ENCODE measurements around the gene POU4F2. TPM values are rescaled to one million over a fixed set of nuclear protein-coding genes. Genes with fewer than 3 reads are reported as not detected.

POU4F2 gene
- total RNA-seq, 1 donor from 2014 or later, result not detected

GRCh38 chr4:146634825-146635224 lies 3.9 kb upstream of the POU4F2 start:
- no peak overlapping the region for H3K27ac Mint-ChIP-seq
- H3K9me3 Mint-ChIP-seq, result no peaks in the 10 kb centered on the region
- H3K27me3 Mint-ChIP-seq (ENCODE audit: low read depth), result peaks cover 98% of the 10 kb centered on the region
- TF ChIP-seq CTCF (IDR thresholded peaks at IDR 0.05; ENCODE audit: unreplicated experiment), result no peak
- no peaks in the 10 kb centered on the region for H3K36me3 Mint-ChIP-seq
- no peak for DNase-seq (ENCODE audit: low spot score in 2 of 2, unreplicated experiment in 2 of 2)
- H3K4me3 Mint-ChIP-seq, result no peak overlapping the region
- peaks cover 18% of the 10 kb centered on the region for H3K4me1 Mint-ChIP-seq

DNA sequence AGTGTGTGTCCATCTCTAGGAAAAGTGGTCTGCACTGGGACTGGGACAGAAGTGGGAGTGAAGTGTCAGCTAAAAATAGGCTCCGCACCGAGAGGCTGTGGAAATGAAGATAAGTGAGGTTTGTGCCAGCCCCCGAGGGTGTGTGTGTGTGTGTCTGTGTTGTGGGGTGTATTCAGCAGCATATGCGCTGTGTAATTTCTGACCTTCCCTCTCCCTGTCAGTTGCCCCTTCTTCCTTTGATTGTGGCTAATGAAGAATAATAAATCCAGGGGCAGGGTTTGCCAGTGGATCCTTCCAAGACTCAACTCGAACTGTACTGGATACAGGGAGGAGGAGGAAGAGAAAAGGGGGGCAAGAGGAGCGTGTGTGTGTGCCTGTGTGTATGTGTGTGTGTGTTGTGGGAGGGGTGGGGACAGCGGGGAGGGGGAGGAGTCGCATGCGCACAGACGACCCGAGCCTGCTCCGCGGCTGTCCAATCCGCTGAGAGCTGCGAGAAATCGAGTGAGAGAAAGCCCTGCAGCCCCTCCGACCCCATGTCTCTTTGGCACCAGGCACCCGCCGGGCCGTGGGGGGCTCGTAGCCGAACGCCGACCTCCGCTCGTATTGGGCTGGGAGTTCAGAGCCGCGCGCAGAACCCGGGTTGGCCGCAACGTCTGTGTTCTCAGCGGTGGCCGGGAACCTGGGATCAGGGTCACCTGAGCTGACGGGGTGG lies 916 bp upstream of the POU4F2 start:
- peak overlapping the region; percentile 55 for H3K4me3 Mint-ChIP-seq
- H3K27ac Mint-ChIP-seq, result no peak overlapping the region
- DNase-seq (ENCODE audit: low spot score in 2 of 2, unreplicated experiment in 2 of 2), result no peak
- TF ChIP-seq CTCF (IDR thresholded peaks at IDR 0.05; ENCODE audit: unreplicated experiment), result no peak
- H3K4me1 Mint-ChIP-seq, result peaks cover 23% of the 10 kb centered on the region
- no peaks in the 10 kb centered on the region for H3K36me3 Mint-ChIP-seq
- peaks cover 99% of the 10 kb centered on the region for H3K27me3 Mint-ChIP-seq (ENCODE audit: low read depth)
- no peaks in the 10 kb centered on the region for H3K9me3 Mint-ChIP-seq

DNA sequence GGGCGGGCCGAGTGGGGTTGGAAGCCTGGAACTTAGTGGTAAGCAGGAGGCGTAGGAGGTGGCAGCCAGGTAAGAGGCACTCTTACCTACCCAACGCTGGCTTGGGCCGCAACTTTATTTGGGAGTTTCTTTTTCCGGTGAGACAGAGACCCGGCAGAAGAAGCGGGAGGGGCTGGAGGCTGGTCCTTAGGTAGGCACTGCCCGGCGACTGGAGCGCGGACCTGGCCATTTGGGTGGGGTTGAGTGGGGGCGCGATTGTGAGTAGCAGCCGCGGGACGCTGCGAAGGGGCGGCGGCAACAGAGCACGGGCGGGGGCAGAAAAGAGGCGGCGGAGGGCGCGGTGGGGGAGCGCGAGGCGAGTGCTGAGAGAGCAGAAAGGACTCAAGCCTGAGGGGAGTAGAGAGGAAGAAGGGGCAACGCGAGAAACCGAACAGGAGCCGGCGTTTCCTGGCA lies 334 bp upstream of the POU4F2 start:
- Mint-ChIP-seq H3K9me3 (no peaks in the 10 kb centered on the region), H3K36me3 (no peaks in the 10 kb centered on the region), H3K4me1 (peaks cover 23% of the 10 kb centered on the region), H3K4me3 (peak overlapping the region; percentile 55), H3K27me3 (ENCODE audit: low read depth) (peaks cover 99% of the 10 kb centered on the region), H3K27ac (no peak overlapping the region)
- no peak for DNase-seq (ENCODE audit: low spot score in 2 of 2, unreplicated experiment in 2 of 2)
- TF ChIP-seq CTCF (IDR thresholded peaks at IDR 0.05; ENCODE audit: unreplicated experiment), result no peak

- H3K4me1 Mint-ChIP-seq, result peaks cover 23% of the 10 kb centered on the region
- H3K27ac Mint-ChIP-seq, result no peak overlapping the region
- no peak for TF ChIP-seq CTCF (IDR thresholded peaks at IDR 0.05; ENCODE audit: unreplicated experiment)
- H3K27me3 Mint-ChIP-seq (ENCODE audit: low read depth), result peaks cover 99% of the 10 kb centered on the region
- H3K9me3 Mint-ChIP-seq, result peaks cover 4% of the 10 kb centered on the region
- H3K36me3 Mint-ChIP-seq, result no peaks in the 10 kb centered on the region
- DNase-seq (ENCODE audit: low spot score in 2 of 2, unreplicated experiment in 2 of 2), result no peak
- peak overlapping the region; percentile 24 for H3K4me3 Mint-ChIP-seq
Observed at GRCh38 chr4:146639506-146639932, 826 bp downstream of the POU4F2 start.

DNA sequence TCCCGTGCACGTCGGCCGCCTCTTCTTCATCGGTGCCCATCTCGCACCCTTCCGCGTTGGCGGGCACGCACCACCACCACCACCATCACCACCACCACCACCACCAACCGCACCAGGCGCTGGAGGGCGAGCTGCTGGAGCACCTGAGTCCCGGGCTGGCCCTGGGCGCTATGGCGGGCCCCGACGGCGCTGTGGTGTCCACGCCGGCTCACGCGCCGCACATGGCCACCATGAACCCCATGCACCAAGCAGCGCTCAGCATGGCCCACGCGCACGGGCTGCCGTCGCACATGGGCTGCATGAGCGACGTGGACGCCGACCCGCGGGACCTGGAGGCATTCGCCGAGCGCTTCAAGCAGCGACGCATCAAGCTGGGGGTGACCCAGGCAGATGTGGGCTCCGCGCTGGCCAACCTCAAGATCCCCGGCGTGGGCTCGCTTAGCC lies 1.4 kb downstream of the POU4F2 start:
- Mint-ChIP-seq H3K4me1 (peaks cover 23% of the 10 kb centered on the region), H3K9me3 (peaks cover 4% of the 10 kb centered on the region)

More for the DNA sequence above, 1.4 kb downstream of the POU4F2 start:
- no peak overlapping the region for H3K4me3 Mint-ChIP-seq
- H3K27ac Mint-ChIP-seq, result no peak overlapping the region
- H3K27me3 Mint-ChIP-seq (ENCODE audit: low read depth), result peaks cover 99% of the 10 kb centered on the region
- no peak for TF ChIP-seq CTCF (IDR thresholded peaks at IDR 0.05; ENCODE audit: unreplicated experiment)
- H3K36me3 Mint-ChIP-seq, result no peaks in the 10 kb centered on the region
- DNase-seq (ENCODE audit: low spot score in 2 of 2, unreplicated experiment in 2 of 2), result no peak
